ENCODE data around the gene CHI3L1. TPM values are rescaled to one million over a fixed set of nuclear protein-coding genes. Genes with fewer than 3 reads are reported as not detected.

The CHI3L1 gene
- total RNA-seq, 3 donors from 2014 or later: 14.2 to 638 (median 426) TPM

- intact Hi-C loops (cut with DNase I; ENCODE audit: low total_unique reads): no loop called here
- no peaks in the 10 kb centered on the region for H3K4me1 ChIP-seq
- DNase-seq (ENCODE audit: low spot score in 2 of 2): no peak
- H3K4me3 ChIP-seq: no peak overlapping the region
- H3K27ac ChIP-seq: no peak overlapping the region
- no peaks in the 10 kb centered on the region for H3K9me3 ChIP-seq
- TF ChIP-seq POLR2A (IDR thresholded peaks at IDR 0.05): no peak
- TF ChIP-seq POLR2AphosphoS5 (IDR thresholded peaks at IDR 0.05): no peak
- TF ChIP-seq CTCF (IDR thresholded peaks at IDR 0.05): no peak
- H3K27me3 ChIP-seq: no peaks in the 10 kb centered on the region
- no peaks in the 10 kb centered on the region for H3K36me3 ChIP-seq
Measured at GRCh38 chr1:203225071-203225470, 38.6 kb upstream of the CHI3L1 start.

GRCh38 chr1:203223012-203223775, 36.7 kb upstream of the CHI3L1 start:
- intact Hi-C loops (cut with DNase I; ENCODE audit: low total_unique reads): loop anchor here (5.0 kb wide), 1 partner anchor 619 kb away; no protein-coding TSS in a partner anchor
- Histone ChIP-seq H3K4me1 (no peaks in the 10 kb centered on the region), H3K27ac (no peak overlapping the region), H3K36me3 (no peaks in the 10 kb centered on the region), H3K4me3 (no peak overlapping the region), H3K27me3 (no peaks in the 10 kb centered on the region), H3K9me3 (no peaks in the 10 kb centered on the region)
- TF ChIP-seq POLR2A (IDR thresholded peaks at IDR 0.05): no peak
- DNase-seq (ENCODE audit: low spot score in 2 of 2): no peak

GRCh38 chr1:203219934-203220333, 33.4 kb upstream of the CHI3L1 start:
- H3K27ac ChIP-seq: no peak overlapping the region
- peaks cover 0 to 8% of the 10 kb centered on the region in 2 donors for H3K4me1 ChIP-seq
- H3K27me3 ChIP-seq: no peaks in the 10 kb centered on the region
- no peak overlapping the region for H3K4me3 ChIP-seq
- DNase-seq (ENCODE audit: low spot score in 2 of 2): no peak
- H3K9me3 ChIP-seq: no peaks in the 10 kb centered on the region
- no peaks in the 10 kb centered on the region for H3K36me3 ChIP-seq
- TF ChIP-seq POLR2AphosphoS5 (IDR thresholded peaks at IDR 0.05) (no peak), POLR2A (IDR thresholded peaks at IDR 0.05) (no peak), CTCF (IDR thresholded peaks at IDR 0.05) (no peak)
- intact Hi-C loops (cut with DNase I; ENCODE audit: low total_unique reads): loop anchor here (5.0 kb wide), 2 partner anchors 93 to 622 kb away; partner anchors contain the start of gene ADORA1

GRCh38 chr1:203219171-203219570, 32.7 kb upstream of the CHI3L1 start:
- Histone ChIP-seq H3K4me1 (peaks cover 0 to 8% of the 10 kb centered on the region in 2 donors), H3K27ac (no peak overlapping the region), H3K27me3 (no peaks in the 10 kb centered on the region), H3K4me3 (no peak overlapping the region), H3K9me3 (no peaks in the 10 kb centered on the region), H3K36me3 (no peaks in the 10 kb centered on the region)
- intact Hi-C loops (cut with DNase I; ENCODE audit: low total_unique reads): loop anchor here (5.0 kb wide), 1 partner anchor 92 kb away; the partner anchor contains the start of gene ADORA1
- TF ChIP-seq POLR2A (IDR thresholded peaks at IDR 0.05): no peak
- TF ChIP-seq POLR2AphosphoS5 (IDR thresholded peaks at IDR 0.05): no peak
- TF ChIP-seq CTCF (IDR thresholded peaks at IDR 0.05): no peak
- DNase-seq (ENCODE audit: low spot score in 2 of 2): no peak

GRCh38 chr1:203217668-203218067, 31.2 kb upstream of the CHI3L1 start:
- H3K27me3 ChIP-seq: no peaks in the 10 kb centered on the region
- H3K36me3 ChIP-seq: no peaks in the 10 kb centered on the region
- DNase-seq (ENCODE audit: low spot score in 2 of 2): no peak
- intact Hi-C loops (cut with DNase I; ENCODE audit: low total_unique reads): loop anchor here (5.0 kb wide), 1 partner anchor 90 kb away; the partner anchor contains the start of gene ADORA1
- TF ChIP-seq POLR2A (IDR thresholded peaks at IDR 0.05) (no peak), CTCF (IDR thresholded peaks at IDR 0.05) (no peak), POLR2AphosphoS5 (IDR thresholded peaks at IDR 0.05) (no peak)
- H3K27ac ChIP-seq: no peak overlapping the region
- no peak overlapping the region for H3K4me3 ChIP-seq
- peaks cover 0 to 8% of the 10 kb centered on the region in 2 donors for H3K4me1 ChIP-seq
- no peaks in the 10 kb centered on the region for H3K9me3 ChIP-seq
